Stimulated activated naive CD8-positive, alpha-beta T cell treated with anti-CD3 and anti-CD28 coated beads, Interleukin-15, amount 100 ng/mL, for 72 hours (primary cell): ENCODE measurements around the gene INTS14.
A peak's percentile ranks its signal among the peaks of the same experiment; 100 is the strongest.

ENCODE experiments used
- ATAC-seq: fragments of 150-1000 bp; cut with Tn5 transposase; 2 replicates; pipeline ENCODE4 v1.10.0; 2021; ENCODE audit warnings: mild to moderate bottlenecking, moderate library complexity
- DNase-seq, 2 donors: peaks; one replicate each; pipeline ENCODE4 v3.0.0; 2021 to 2022
- H3K27ac Mint-ChIP-seq, 2 donors: one replicate each; pipeline ENCODE4 v1.8.0; 2022; ENCODE audit warnings: mild to moderate bottlenecking in 2 of 2, mixed read lengths in 2 of 2, moderate library complexity in 2 of 2
- H3K27me3 Mint-ChIP-seq: one replicate; pipeline ENCODE4 v1.8.0; 2022; ENCODE audit warnings: mixed read lengths
- H3K4me1 Mint-ChIP-seq: one replicate; pipeline ENCODE4 v1.8.0; 2022; ENCODE audit warnings: mild to moderate bottlenecking, mixed read lengths
- H3K4me3 Mint-ChIP-seq, 2 donors: one replicate each; pipeline ENCODE4 v1.8.0; 2022; ENCODE audit warnings: mild to moderate bottlenecking in 2 of 2, mixed read lengths in 2 of 2, moderate library complexity in 1 of 2
- H3K9me3 Mint-ChIP-seq, 2 donors: one replicate each; pipeline ENCODE4 v1.8.0; 2022; ENCODE audit warnings: mixed read lengths in 2 of 2

Gene INTS14

GRCh38 chr15:65612949-65613744 is 2.2 kb upstream of the INTS14 start:
- ATAC-seq (no peak), DNase-seq (no peak)
- H3K27me3 Mint-ChIP-seq: no peaks in the 10 kb centered on the region
- H3K4me1 Mint-ChIP-seq: peaks cover 45% of the 10 kb centered on the region
- no peak overlapping the region for H3K4me3 Mint-ChIP-seq
- no peaks in the 10 kb centered on the region for H3K9me3 Mint-ChIP-seq
- no peak overlapping the region for H3K27ac Mint-ChIP-seq

DNA sequence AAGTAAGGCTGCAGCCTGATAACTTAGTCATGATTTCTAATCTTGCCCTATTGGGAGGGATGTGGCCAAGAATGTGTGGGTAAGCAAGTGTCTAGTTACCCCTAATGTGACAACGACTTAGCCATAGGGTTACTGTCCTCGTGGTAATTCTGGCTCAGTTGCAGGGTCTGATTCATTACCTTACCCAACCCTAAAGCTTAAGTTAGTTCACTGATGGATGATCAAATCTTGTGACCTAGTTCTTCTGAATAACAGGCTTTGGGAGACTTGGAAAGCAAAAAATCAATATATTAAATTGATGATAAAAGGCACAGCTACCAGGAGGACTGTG is 1.6 kb upstream of the INTS14 start:
- Mint-ChIP-seq H3K4me3 (peak overlapping the region in 1 of 2 donors; percentile 98), H3K9me3 (no peaks in the 10 kb centered on the region), H3K4me1 (peaks cover 50% of the 10 kb centered on the region), H3K27me3 (no peaks in the 10 kb centered on the region), H3K27ac (peak overlapping the region in 1 of 2 donors; percentile 74)
- DNase-seq (peak in 1 of 2 donors; percentile 20), ATAC-seq (peak; percentile 36)

DNA sequence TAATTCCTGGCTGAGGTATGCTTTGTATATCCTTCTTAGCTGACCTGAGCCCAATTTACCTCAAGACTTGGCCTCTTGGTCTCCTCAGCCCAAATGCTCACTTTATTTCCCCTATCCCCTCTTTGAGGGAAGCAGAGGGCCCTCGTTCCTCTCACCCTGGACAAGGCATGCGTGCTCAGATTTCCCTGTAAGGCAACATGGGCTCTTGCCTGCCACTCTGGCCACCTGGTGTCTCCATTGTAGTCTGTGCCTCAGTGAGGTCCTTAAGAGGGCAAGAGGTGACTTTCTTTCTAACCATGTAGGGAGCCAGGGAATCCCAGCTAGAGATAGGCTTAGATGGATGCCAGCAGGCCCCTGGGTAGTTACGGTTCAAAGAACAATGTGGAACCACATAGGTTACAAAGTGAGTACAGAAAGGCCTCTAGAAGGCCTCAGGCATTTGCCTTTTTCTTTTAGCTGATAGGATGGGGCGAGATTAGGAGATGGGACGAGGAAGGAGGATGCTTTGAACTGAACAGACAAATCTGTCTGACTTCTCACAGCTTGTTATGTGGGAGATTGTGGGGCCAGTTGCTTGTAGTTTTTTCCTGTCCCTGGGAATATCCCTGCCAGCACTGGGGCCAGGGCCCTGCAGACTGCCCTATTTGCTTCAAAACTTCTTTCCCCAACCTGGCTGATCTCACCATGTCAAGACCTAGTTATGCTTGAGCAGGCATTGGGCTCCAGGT is 1.1 kb upstream of the INTS14 start:
- H3K4me3 Mint-ChIP-seq: peak overlapping the region; percentile 94 to 98
- no peaks in the 10 kb centered on the region for H3K9me3 Mint-ChIP-seq
- no peaks in the 10 kb centered on the region for H3K27me3 Mint-ChIP-seq
- ATAC-seq (no peak), DNase-seq (peak in 1 of 2 donors; percentile 15)
- H3K4me1 Mint-ChIP-seq: peaks cover 51% of the 10 kb centered on the region
- peak overlapping the region; percentile 99 for H3K27ac Mint-ChIP-seq

DNA sequence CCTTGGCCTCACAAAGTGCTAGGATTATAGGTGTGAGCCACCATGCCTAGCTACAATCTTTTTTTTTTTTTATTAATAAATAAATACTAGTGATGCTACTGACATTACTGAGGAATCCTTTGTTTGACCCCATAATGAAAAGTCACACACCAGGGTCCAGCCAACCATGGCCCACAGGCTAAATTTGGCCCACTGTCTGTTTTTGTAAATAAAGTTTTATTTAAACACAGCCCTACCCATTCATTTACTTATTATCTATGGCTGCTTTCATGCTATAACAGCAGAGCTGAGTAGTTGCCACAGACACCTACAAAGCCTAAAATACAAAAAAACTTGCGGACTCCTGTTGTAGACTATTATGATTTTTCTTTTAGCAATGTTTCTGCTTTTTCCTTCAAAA is 7.4 kb downstream of the INTS14 start:
- Mint-ChIP-seq H3K4me1 (peaks cover 6% of the 10 kb centered on the region), H3K4me3 (no peak overlapping the region), H3K9me3 (no peaks in the 10 kb centered on the region), H3K27me3 (no peaks in the 10 kb centered on the region), H3K27ac (peak overlapping the region in 1 of 2 donors; percentile 21)
- DNase-seq (no peak), ATAC-seq (no peak)

GRCh38 chr15:65603134-65603533 is 7.8 kb downstream of the INTS14 start:
- DNase-seq: no peak
- ATAC-seq: no peak
- H3K27ac Mint-ChIP-seq: peak overlapping the region in 1 of 2 donors; percentile 21
- peaks cover 6% of the 10 kb centered on the region for H3K4me1 Mint-ChIP-seq
- no peaks in the 10 kb centered on the region for H3K9me3 Mint-ChIP-seq
- no peak overlapping the region for H3K4me3 Mint-ChIP-seq
- no peaks in the 10 kb centered on the region for H3K27me3 Mint-ChIP-seq

DNA sequence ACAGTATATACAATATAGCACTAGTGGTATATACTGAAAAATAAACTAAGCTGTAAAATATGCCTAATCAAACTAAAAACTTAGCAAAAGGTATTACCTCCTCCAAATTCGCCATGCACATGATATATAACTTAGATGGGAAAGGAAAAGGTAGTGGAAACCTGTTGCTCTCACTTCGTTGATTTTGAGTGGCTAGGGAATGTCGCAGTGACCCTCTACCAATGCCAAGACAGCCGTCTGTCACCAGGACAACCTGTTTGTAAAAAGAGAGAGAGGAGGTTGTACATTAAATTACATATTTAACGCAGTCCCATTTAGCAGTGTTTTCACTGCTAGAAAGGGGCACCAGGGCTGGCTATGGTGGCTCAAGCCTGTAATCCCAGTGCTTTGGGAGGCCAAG is 11.3 kb downstream of the INTS14 start:
- ATAC-seq (no peak), DNase-seq (no peak)
- H3K4me3 Mint-ChIP-seq: no peak overlapping the region
- H3K27ac Mint-ChIP-seq: no peak overlapping the region
- no peaks in the 10 kb centered on the region for H3K4me1 Mint-ChIP-seq
- no peaks in the 10 kb centered on the region for H3K27me3 Mint-ChIP-seq
- H3K9me3 Mint-ChIP-seq: no peaks in the 10 kb centered on the region

DNA sequence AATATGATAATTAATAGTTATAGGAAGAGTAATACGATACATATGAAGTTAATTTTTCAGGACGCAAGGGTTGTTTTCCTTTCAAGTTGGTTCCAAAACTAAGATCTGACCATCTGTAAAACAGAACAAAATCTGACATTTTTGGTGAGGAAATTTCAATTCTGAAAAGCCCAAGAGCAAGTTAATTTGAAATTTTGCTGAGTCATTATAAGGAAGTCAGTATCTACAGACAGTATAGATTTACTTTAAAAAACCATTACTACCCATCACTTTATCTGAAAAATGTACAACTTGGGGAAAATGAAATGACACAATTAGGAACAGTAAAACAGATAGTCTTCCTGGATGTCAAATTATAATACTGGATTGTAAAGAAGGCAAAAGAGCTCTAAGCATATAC is 12.5 kb downstream of the INTS14 start:
- DNase-seq: no peak
- Mint-ChIP-seq H3K27me3 (no peaks in the 10 kb centered on the region), H3K9me3 (no peaks in the 10 kb centered on the region), H3K4me3 (no peak overlapping the region), H3K4me1 (no peaks in the 10 kb centered on the region), H3K27ac (no peak overlapping the region)
- ATAC-seq: no peak

GRCh38 chr15:65595960-65596359 is 15.0 kb downstream of the INTS14 start:
- Mint-ChIP-seq H3K4me3 (no peak overlapping the region), H3K27ac (no peak overlapping the region), H3K9me3 (no peaks in the 10 kb centered on the region), H3K27me3 (no peaks in the 10 kb centered on the region), H3K4me1 (no peaks in the 10 kb centered on the region)
- DNase-seq: no peak
- no peak for ATAC-seq

- Mint-ChIP-seq H3K27ac (peak overlapping the region in 1 of 2 donors; percentile 12), H3K4me1 (peaks cover 23% of the 10 kb centered on the region), H3K9me3 (no peaks in the 10 kb centered on the region), H3K27me3 (no peaks in the 10 kb centered on the region), H3K4me3 (no peak overlapping the region)
- no peak for ATAC-seq
- DNase-seq: no peak
These were observed 23.8 kb downstream of the INTS14 start for GRCh38 chr15:65587094-65587493.

- H3K9me3 Mint-ChIP-seq: no peaks in the 10 kb centered on the region
- ATAC-seq: no peak
- H3K27me3 Mint-ChIP-seq: no peaks in the 10 kb centered on the region
- peak overlapping the region in 1 of 2 donors; percentile 95 for H3K27ac Mint-ChIP-seq
- peaks cover 23% of the 10 kb centered on the region for H3K4me1 Mint-ChIP-seq
- peak overlapping the region in 1 of 2 donors; percentile 52 for H3K4me3 Mint-ChIP-seq
- DNase-seq: no peak
These were observed 26.7 kb downstream of the INTS14 start for GRCh38 chr15:65584241-65584640.

GRCh38 chr15:65583701-65584100 is 27.2 kb downstream of the INTS14 start:
- ATAC-seq (peak; percentile 89), DNase-seq (peak; percentile 16 to 59)
- Mint-ChIP-seq H3K4me3 (peak overlapping the region; percentile 24 to 52), H3K27me3 (no peaks in the 10 kb centered on the region), H3K9me3 (no peaks in the 10 kb centered on the region), H3K4me1 (peaks cover 23% of the 10 kb centered on the region), H3K27ac (peak overlapping the region in 1 of 2 donors; percentile 95)

- H3K4me1 Mint-ChIP-seq: peaks cover 17% of the 10 kb centered on the region
- H3K4me3 Mint-ChIP-seq: no peak overlapping the region
- peak overlapping the region in 1 of 2 donors; percentile 43 for H3K27ac Mint-ChIP-seq
- no peaks in the 10 kb centered on the region for H3K9me3 Mint-ChIP-seq
- H3K27me3 Mint-ChIP-seq: no peaks in the 10 kb centered on the region
- no peak for DNase-seq
- ATAC-seq: no peak
These were observed 30.6 kb downstream of the INTS14 start for GRCh38 chr15:65580287-65580686.

DNA sequence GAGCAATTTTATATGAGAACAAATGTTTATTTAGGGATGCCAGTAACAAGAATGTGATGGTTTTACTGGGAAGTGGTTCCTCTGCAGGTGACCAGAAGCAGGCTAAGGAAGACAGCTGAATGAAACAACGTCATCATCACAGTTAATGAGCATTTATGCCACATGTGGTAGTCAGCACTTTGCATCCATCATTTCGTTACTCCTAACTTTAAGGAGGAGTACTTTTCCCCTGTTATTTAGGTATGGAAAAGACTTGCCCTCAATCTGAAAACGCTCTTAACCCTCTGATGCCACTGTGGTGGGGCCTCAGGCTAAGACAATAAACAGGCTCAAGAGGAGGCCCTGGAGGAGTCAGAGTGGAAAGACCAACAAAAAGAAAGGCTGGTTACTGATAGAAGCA is 31.2 kb downstream of the INTS14 start:
- DNase-seq (no peak), ATAC-seq (no peak)
- Mint-ChIP-seq H3K4me1 (peaks cover 17% of the 10 kb centered on the region), H3K4me3 (no peak overlapping the region), H3K9me3 (no peaks in the 10 kb centered on the region), H3K27me3 (no peaks in the 10 kb centered on the region), H3K27ac (no peak overlapping the region)

DNA sequence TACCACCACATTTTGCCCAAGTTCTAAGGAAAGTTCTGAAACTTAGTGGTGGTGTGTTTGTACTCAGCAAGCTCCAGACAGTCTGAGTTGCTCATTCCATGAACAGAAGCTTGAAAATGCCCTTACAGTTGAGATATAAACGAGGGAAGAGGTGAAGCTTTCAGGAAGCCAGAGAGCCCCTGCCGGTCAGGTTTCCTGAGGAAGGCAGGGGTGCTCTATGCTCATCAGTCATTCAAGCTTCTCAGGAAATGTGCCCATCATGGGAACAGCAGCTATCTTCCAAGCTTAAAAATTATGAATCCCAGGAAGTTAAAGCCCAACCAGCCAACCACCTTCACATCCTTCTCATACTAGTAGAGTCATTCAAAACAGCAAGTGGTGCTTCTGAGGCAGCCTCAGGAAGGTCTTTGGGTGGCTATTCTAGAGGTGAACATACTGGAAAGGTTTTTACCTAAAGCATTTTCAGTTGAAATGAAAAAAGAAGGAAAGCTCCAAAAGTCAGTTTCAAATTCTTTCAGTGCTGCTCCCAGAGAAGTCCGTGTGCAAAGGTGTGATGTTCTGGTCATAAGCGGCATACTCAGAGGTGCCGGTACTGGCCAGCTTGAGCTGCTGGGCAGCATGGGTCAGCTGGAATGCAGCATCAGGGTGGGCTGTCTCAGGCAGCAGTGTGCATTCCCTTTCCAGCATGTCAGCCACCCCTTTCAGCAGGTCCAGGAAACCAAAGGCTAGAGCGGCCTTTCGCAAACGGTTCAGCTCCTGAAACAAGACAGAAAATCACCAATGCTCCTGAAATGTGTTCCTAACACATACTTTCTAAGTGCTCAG is 31.8 kb downstream of the INTS14 start:
- H3K27me3 Mint-ChIP-seq: no peaks in the 10 kb centered on the region
- ATAC-seq: no peak
- no peak for DNase-seq
- no peaks in the 10 kb centered on the region for H3K9me3 Mint-ChIP-seq
- H3K4me3 Mint-ChIP-seq: no peak overlapping the region
- peaks cover 12% of the 10 kb centered on the region for H3K4me1 Mint-ChIP-seq
- peak overlapping the region in 1 of 2 donors; percentile 25 for H3K27ac Mint-ChIP-seq

DNA sequence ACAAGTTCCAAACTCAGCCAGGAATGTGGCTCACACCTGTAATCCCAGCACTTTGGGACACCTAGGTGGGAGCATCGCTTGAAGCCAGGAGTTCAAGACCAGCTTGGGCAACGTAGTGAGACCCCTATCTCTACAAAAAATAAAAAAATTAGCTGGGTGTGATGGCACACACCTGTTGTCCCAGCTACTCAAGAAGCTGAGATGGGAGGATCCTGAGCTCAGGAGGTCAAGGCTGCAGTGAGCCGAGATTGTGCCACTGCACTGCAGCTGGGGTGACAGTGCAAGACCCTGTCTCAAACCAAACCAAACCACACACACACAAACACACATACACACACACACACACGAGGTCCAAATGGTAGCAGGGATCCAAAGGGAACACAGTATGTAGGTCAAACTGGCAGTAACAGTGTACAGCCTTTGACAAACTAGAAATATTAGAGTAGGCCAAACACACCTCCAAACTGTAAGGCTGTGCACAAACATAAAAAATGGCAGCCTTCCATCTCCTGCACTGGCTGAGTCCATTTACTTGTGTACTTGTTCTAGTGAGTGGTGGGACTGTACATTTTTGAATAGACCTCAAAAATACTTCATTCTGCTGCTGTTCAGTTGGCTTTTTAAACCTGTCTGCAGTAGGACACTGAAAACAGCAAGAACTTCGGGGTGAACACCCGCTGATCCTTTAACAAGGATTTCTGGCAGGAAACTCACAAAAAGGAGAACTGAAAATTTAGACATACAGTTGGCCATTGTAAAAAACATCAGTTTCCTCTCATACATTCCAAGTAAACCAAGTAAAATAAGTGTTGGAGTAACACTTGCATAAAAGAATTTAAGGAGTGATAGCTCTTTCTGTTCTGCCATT is 33.6 kb downstream of the INTS14 start:
- DNase-seq (no peak), ATAC-seq (no peak)
- H3K9me3 Mint-ChIP-seq: no peaks in the 10 kb centered on the region
- H3K4me3 Mint-ChIP-seq: no peak overlapping the region
- no peaks in the 10 kb centered on the region for H3K27me3 Mint-ChIP-seq
- no peaks in the 10 kb centered on the region for H3K4me1 Mint-ChIP-seq
- peak overlapping the region in 1 of 2 donors; percentile 27 for H3K27ac Mint-ChIP-seq
